PC-3 (cell line): ENCODE measurements around the gene ATXN7L1. TPM values are rescaled to one million over a fixed set of nuclear protein-coding genes. Genes with fewer than 3 reads are reported as not detected.

Experiments
- ATAC-seq: fragments of 200-7000 bp; cut with Tn5 transposase; 2 replicates; pipeline ENCODE4 v1.9.1; 2020; ENCODE audit warnings: mild to moderate bottlenecking, moderate library complexity
- BruUV-seq: library from RNA; stranded (reverse); fragments of 400-500 nt; replicated peaks from 2 replicates; lab custom pipeline; 2021; lab: Mats Ljungman, UMichigan
- CTCF ChIA-PET: fragments of 300-600 bp; sonication (Branson Sonifier 250); formaldehyde crosslinking; loops from one replicate; lab custom pipeline; 2022; ENCODE audit warnings: antibody characterized with exemption; lab: Charles Lee
- POLR2A ChIA-PET: fragments of 300-600 bp; sonication (Branson Sonifier 250); formaldehyde crosslinking; loops from one replicate; lab custom pipeline; 2022; ENCODE audit warnings: antibody characterized with exemption; ENCODE audit not compliant: unreplicated experiment; lab: Charles Lee
- DNase-seq: peaks from one replicate; pipeline ENCODE4 v3.0.0-alpha.2; 2015
- H2AFZ ChIP-seq: fragments of 300-600 bp; sonication (generic); 2 replicates; pipeline ENCODE4 v1.6.0; 2016; ENCODE audit warnings: antibody characterized with exemption, low read length
- H3F3A ChIP-seq: fragments of 300-600 bp; sonication (generic); one replicate; pipeline ENCODE4 v1.6.0; 2017; ENCODE audit warnings: antibody characterized with exemption, low read length, control low read depth, mild to moderate bottlenecking; ENCODE audit not compliant: unreplicated experiment
- H3K27ac ChIP-seq: fragments of 300-600 bp; sonication (generic); 2 replicates; pipeline ENCODE4 v1.5.1; 2016; ENCODE audit warnings: mild to moderate bottlenecking, low read length
- H3K27me3 ChIP-seq: fragments of 300-600 bp; sonication (generic); 2 replicates; pipeline ENCODE4 v1.6.1; 2016; ENCODE audit warnings: low read length, mixed read lengths
- H3K36me3 ChIP-seq: fragments of 300-600 bp; sonication (generic); 2 replicates; pipeline ENCODE4 v1.6.1; 2016; ENCODE audit warnings: low read depth, mixed run types, low read length, mixed read lengths
- H3K4me1 ChIP-seq: fragments of 300-600 bp; sonication (generic); 2 replicates; pipeline ENCODE4 v1.5.1; 2016; ENCODE audit warnings: low read length; ENCODE audit not compliant: insufficient read depth
- H3K4me2 ChIP-seq: fragments of 300-600 bp; sonication (generic); 2 replicates; pipeline ENCODE4 v1.6.0; 2016; ENCODE audit warnings: low read length
- H3K4me3 ChIP-seq: fragments of 300-600 bp; sonication (generic); 2 replicates; pipeline ENCODE4 v1.5.1; 2016; ENCODE audit warnings: mild to moderate bottlenecking, low read length, mixed read lengths
- H3K79me2 ChIP-seq: fragments of 300-600 bp; sonication (generic); 2 replicates; pipeline ENCODE4 v1.6.1; 2017; ENCODE audit warnings: low read length, mixed read lengths
- H3K9ac ChIP-seq: fragments of 300-600 bp; sonication (generic); 2 replicates; pipeline ENCODE4 v1.6.0; 2016; ENCODE audit warnings: mild to moderate bottlenecking, low read length
- H3K9me2 ChIP-seq: fragments of 300-600 bp; sonication (generic); replicated peaks from 2 replicates; pipeline ENCODE4 v1.6.1; 2016; ENCODE audit warnings: mixed run types, low read length, mixed read lengths
- H3K9me3 ChIP-seq: fragments of 300-600 bp; sonication (generic); 2 replicates; pipeline ENCODE4 v1.6.1; 2016; ENCODE audit warnings: low read length, mixed read lengths
- H4K20me1 ChIP-seq: fragments of 300-600 bp; sonication (generic); 2 replicates; pipeline ENCODE4 v1.6.1; 2016; ENCODE audit warnings: low read length, mixed read lengths
- CTCF ChIP-seq: fragments of 300-600 bp; sonication (generic); conservative IDR thresholded peaks from 2 replicates; pipeline ENCODE4 v1.5.1; 2017; ENCODE audit warnings: antibody characterized with exemption, low read depth, mild to moderate bottlenecking, low read length
- EZH2 ChIP-seq: fragments of 300-600 bp; sonication (generic); IDR thresholded peaks from one replicate; pipeline ENCODE4 v1.6.1; 2017; ENCODE audit warnings: antibody characterized with exemption, mild to moderate bottlenecking, low read length; ENCODE audit not compliant: unreplicated experiment
- EZH2phosphoT487 ChIP-seq: fragments of 300-600 bp; sonication (generic); IDR thresholded peaks from 2 replicates; pipeline ENCODE4 v1.6.1; 2018; ENCODE audit warnings: mild to moderate bottlenecking, antibody characterized with exemption, low read length, borderline replicate concordance
- intact Hi-C: fragments of 100-400 bp; cut with micrococcal nuclease; formaldehyde crosslinking; loops from 2 replicates; pipeline ENCODE4 v1.9.0; 2023
- total RNA-seq: library from RNA; depleted of rRNA; stranded (reverse); fragments of >200 nt; gene quantifications from 2 replicates; pipeline ENCODE4 v1.2.3, GENCODE V29; 2014

Gene ATXN7L1
- total RNA-seq, 1 experiment from 2014 or later, result 16.0 TPM

GRCh38 chr7:105743351-105744090 is 132.9 kb downstream of the ATXN7L1 start:
- no peak for ATAC-seq
- no peaks in the 10 kb centered on the region for H3K4me1 ChIP-seq
- no peak for TF ChIP-seq EZH2
- TF ChIP-seq EZH2phosphoT487, result no peak
- TF ChIP-seq CTCF, result no peak
- no peak overlapping the region for H3K4me2 ChIP-seq
- POLR2A ChIA-PET, result no interaction called here
- H3F3A ChIP-seq, result no peaks in the 10 kb centered on the region
- CTCF ChIA-PET, result no interaction called here
- H3K79me2 ChIP-seq, result no peaks in the 10 kb centered on the region
- no TSS peak for BruUV-seq
- no peak overlapping the region for H3K9ac ChIP-seq
- no peaks in the 10 kb centered on the region for H4K20me1 ChIP-seq
- H2AFZ ChIP-seq, result no peak overlapping the region
- H3K27me3 ChIP-seq, result no peaks in the 10 kb centered on the region
- intact Hi-C loops, result no loop called here
- no peak overlapping the region for H3K4me3 ChIP-seq
- H3K36me3 ChIP-seq, result no peaks in the 10 kb centered on the region
- no peaks in the 10 kb centered on the region for H3K9me2 ChIP-seq
- DNase-seq, result no peak
- no peaks in the 10 kb centered on the region for H3K9me3 ChIP-seq
- no peak overlapping the region for H3K27ac ChIP-seq

- Histone ChIP-seq H3K27me3 (no peaks in the 10 kb centered on the region), H3K9me2 (no peaks in the 10 kb centered on the region), H3K4me3 (no peak overlapping the region), H3K79me2 (no peaks in the 10 kb centered on the region), H3K36me3 (no peaks in the 10 kb centered on the region), H3K4me1 (no peaks in the 10 kb centered on the region), H3K9me3 (no peaks in the 10 kb centered on the region), H2AFZ (no peak overlapping the region), H3K4me2 (no peak overlapping the region), H3F3A (no peaks in the 10 kb centered on the region), H3K9ac (no peak overlapping the region), H4K20me1 (no peaks in the 10 kb centered on the region), H3K27ac (no peak overlapping the region)
- no peak for ATAC-seq
- TF ChIP-seq EZH2, result no peak
- no peak for TF ChIP-seq CTCF
- TF ChIP-seq EZH2phosphoT487, result no peak
- no peak for DNase-seq
- BruUV-seq, result no TSS peak
- ChIA-PET POLR2A (no interaction called here), CTCF (interaction anchor here (0.5 kb wide), 1 partner anchor 9 kb away, joined by 3 read pairs; no protein-coding TSS in a partner anchor)
- intact Hi-C loops, result no loop called here
Measured at GRCh38 chr7:105742787-105743186, 133.6 kb downstream of the ATXN7L1 start.

GRCh38 chr7:105741982-105742381 is 134.4 kb downstream of the ATXN7L1 start:
- TF ChIP-seq EZH2, result no peak
- TF ChIP-seq EZH2phosphoT487, result no peak
- TF ChIP-seq CTCF, result no peak
- Histone ChIP-seq H3K36me3 (no peaks in the 10 kb centered on the region), H3K4me3 (no peak overlapping the region), H3K79me2 (no peaks in the 10 kb centered on the region), H2AFZ (no peak overlapping the region), H3K9me2 (no peaks in the 10 kb centered on the region), H3K4me2 (no peak overlapping the region), H3K4me1 (no peaks in the 10 kb centered on the region), H3K9me3 (no peaks in the 10 kb centered on the region), H3K27me3 (no peaks in the 10 kb centered on the region), H4K20me1 (no peaks in the 10 kb centered on the region), H3K9ac (no peak overlapping the region), H3F3A (no peaks in the 10 kb centered on the region), H3K27ac (no peak overlapping the region)
- DNase-seq, result no peak
- ATAC-seq, result no peak
- BruUV-seq, result no TSS peak
- intact Hi-C loops, result no loop called here
- ChIA-PET POLR2A (no interaction called here), CTCF (no interaction called here)
